OCI-LY1 (cell line): ENCODE measurements around the gene PLEKHJ1.

Experiments used
- H2AFZ ChIP-seq: fragments of 200-600 bp; sonication (generic), shearing (Covaris generic); 2 replicates; pipeline ENCODE4 v1.6.0; 2014; ENCODE audit warnings: antibody characterized with exemption, mild to moderate bottlenecking, low read length
- H3F3A ChIP-seq: fragments of 200-600 bp; sonication (generic), shearing (Covaris generic); 2 replicates; pipeline ENCODE4 v1.6.0; 2014; ENCODE audit warnings: mild to moderate bottlenecking, antibody characterized with exemption, low read length, moderate library complexity; ENCODE audit not compliant: insufficient read depth
- H3K27ac ChIP-seq: fragments of 200-600 bp; sonication (generic); 2 replicates; pipeline ENCODE4 v1.5.1; 2014; ENCODE audit warnings: low read length, mixed run types, mild to moderate bottlenecking, low read depth; ENCODE audit not compliant: poor library complexity, severe bottlenecking
- H3K27me3 ChIP-seq: fragments of 200-600 bp; sonication (generic); 2 replicates; pipeline ENCODE4 v1.6.0; 2014; ENCODE audit warnings: antibody characterized with exemption, mild to moderate bottlenecking, low read length, moderate library complexity; ENCODE audit not compliant: insufficient read depth
- H3K36me3 ChIP-seq: fragments of 200-600 bp; sonication (generic); 2 replicates; pipeline ENCODE4 v1.6.1; 2014; ENCODE audit warnings: mild to moderate bottlenecking, antibody characterized with exemption, low read length, moderate library complexity, mixed read lengths; ENCODE audit not compliant: insufficient read depth
- H3K4me1 ChIP-seq: fragments of 200-600 bp; sonication (generic); 2 replicates; pipeline ENCODE4 v1.5.1; 2014; ENCODE audit warnings: mild to moderate bottlenecking, low read length, moderate library complexity; ENCODE audit not compliant: insufficient read depth, severe bottlenecking
- H3K4me2 ChIP-seq: fragments of 200-600 bp; sonication (generic), shearing (Covaris generic); 2 replicates; pipeline ENCODE4 v1.6.1; 2014; ENCODE audit warnings: low read length
- H3K4me3 ChIP-seq: fragments of 200-600 bp; sonication (generic); 2 replicates; pipeline ENCODE4 v1.5.1; 2014; ENCODE audit warnings: low read length, low read depth, mild to moderate bottlenecking, mixed read lengths; ENCODE audit not compliant: poor library complexity, severe bottlenecking
- H3K79me2 ChIP-seq: fragments of 200-600 bp; shearing (Covaris generic); 2 replicates; pipeline ENCODE4 v1.6.1; 2016; ENCODE audit warnings: mixed run types, low read length, mixed read lengths; ENCODE audit not compliant: insufficient read depth
- H3K9ac ChIP-seq: fragments of 200-600 bp; sonication (generic), shearing (Covaris generic); 2 replicates; pipeline ENCODE4 v1.6.1; 2014; ENCODE audit warnings: mild to moderate bottlenecking, low read length, mixed read lengths
- H3K9me2 ChIP-seq: fragments of 200-600 bp; sonication (generic), shearing (Covaris generic); 2 replicates; pipeline ENCODE4 v1.6.1; 2014; ENCODE audit warnings: low read depth, mild to moderate bottlenecking, low read length, mixed read lengths
- H3K9me3 ChIP-seq: fragments of 200-600 bp; shearing (Covaris generic); 2 replicates; pipeline ENCODE4 v1.6.1; 2014; ENCODE audit warnings: low read length, mixed read lengths
- H4K20me1 ChIP-seq: fragments of 200-600 bp; sonication (generic), shearing (Covaris generic); 2 replicates; pipeline ENCODE4 v1.6.0; 2016; ENCODE audit warnings: mild to moderate bottlenecking, low read length; ENCODE audit not compliant: insufficient read depth
- CTCF ChIP-seq: fragments of 200-600 bp; sonication (generic), shearing (Covaris generic); IDR thresholded peaks from 2 replicates; pipeline ENCODE4 v1.5.1; 2017; ENCODE audit warnings: mild to moderate bottlenecking, antibody characterized with exemption, low read length, moderate library complexity, mixed read lengths
- EZH2 ChIP-seq: fragments of 200-600 bp; sonication (generic), shearing (Covaris generic); IDR thresholded peaks from 2 replicates; pipeline ENCODE4 v1.8.0; 2017; ENCODE audit warnings: borderline replicate concordance, mixed run types, mild to moderate bottlenecking, antibody characterized with exemption, low read length, moderate library complexity, mixed read lengths

The PLEKHJ1 gene

GRCh38 chr19:2255982-2256685 lies 20.0 kb upstream of the PLEKHJ1 start, which contains the start of gene JSRP1:
Gene JSRP1, minus strand, starts transcription at chr19:2256417. Its CDS starts 1,103 bp downstream, at chr19:2255314.
- H3K36me3 ChIP-seq = no peaks in the 10 kb centered on the region; the same call in 1 of the 2 replicates
- H3K4me3 ChIP-seq = peak within 1 kb of the TSS; percentile 45
- peaks cover 30% of the 10 kb centered on the region for H3K4me1 ChIP-seq
- peak within 1 kb of the TSS; percentile 27; the same call in 1 of the 2 replicates for H3K9ac ChIP-seq
- no peaks in the 10 kb centered on the region for H3K9me2 ChIP-seq
- peak within 1 kb of the TSS; percentile 57 for H3K4me2 ChIP-seq
- TF ChIP-seq EZH2 = no peak
- TF ChIP-seq CTCF = no peak
- H3K27me3 ChIP-seq = no peaks in the 10 kb centered on the region
- H2AFZ ChIP-seq = no peak within 1 kb of the TSS
- no peaks in the 10 kb centered on the region for H3F3A ChIP-seq
- no peaks in the 10 kb centered on the region for H3K79me2 ChIP-seq
- H4K20me1 ChIP-seq = no peaks in the 10 kb centered on the region
- peak within 1 kb of the TSS; percentile 93 for H3K27ac ChIP-seq
- H3K9me3 ChIP-seq = no peaks in the 10 kb centered on the region

- H3K4me2 ChIP-seq = no peak overlapping the region
- no peaks in the 10 kb centered on the region for H3K27me3 ChIP-seq
- no peak overlapping the region for H3K27ac ChIP-seq
- no peak overlapping the region for H3K4me3 ChIP-seq
- H3K79me2 ChIP-seq = no peaks in the 10 kb centered on the region
- no peaks in the 10 kb centered on the region; the same call in 1 of the 2 replicates for H3K36me3 ChIP-seq
- H2AFZ ChIP-seq = no peak overlapping the region
- no peaks in the 10 kb centered on the region for H3K9me2 ChIP-seq
- H3K4me1 ChIP-seq = peaks cover 30% of the 10 kb centered on the region
- H3F3A ChIP-seq = no peaks in the 10 kb centered on the region
- no peaks in the 10 kb centered on the region for H4K20me1 ChIP-seq
- TF ChIP-seq CTCF = no peak
- no peak for TF ChIP-seq EZH2
- H3K9me3 ChIP-seq = no peaks in the 10 kb centered on the region
- H3K9ac ChIP-seq = no peak overlapping the region
These were observed 19.1 kb upstream of the PLEKHJ1 start for GRCh38 chr19:2255112-2255845.

GRCh38 chr19:2254064-2254872 lies 18.1 kb upstream of the PLEKHJ1 start:
- Histone ChIP-seq H3K27ac (no peak overlapping the region), H3K4me3 (no peak overlapping the region), H3K9me3 (no peaks in the 10 kb centered on the region), H3K4me1 (peaks cover 30% of the 10 kb centered on the region), H2AFZ (no peak overlapping the region), H4K20me1 (no peaks in the 10 kb centered on the region), H3K36me3 (no peaks in the 10 kb centered on the region; the same call in 1 of the 2 replicates), H3K27me3 (no peaks in the 10 kb centered on the region), H3K9ac (no peak overlapping the region), H3F3A (no peaks in the 10 kb centered on the region), H3K79me2 (no peaks in the 10 kb centered on the region), H3K9me2 (no peaks in the 10 kb centered on the region), H3K4me2 (no peak overlapping the region)
- no peak for TF ChIP-seq EZH2
- no peak for TF ChIP-seq CTCF
